Uterus (tissue), 4 donors: ENCODE data around the gene SMIM28. TPM values are rescaled to one million over a fixed set of nuclear protein-coding genes. Genes with fewer than 3 reads are reported as not detected.

ENCODE experiments used
- DNase-seq, 2 donors: peaks; one replicate each; pipeline ENCODE4 v3.0.0-alpha.2; 2019 to 2020
- H3K27ac ChIP-seq, 2 donors: fragments of 200-600 bp; sonication (generic); 1 replicate in 1 of 2; 2 replicates in 1 of 2; pipeline ENCODE4 v1.5.1; 2016 to 2018
- H3K27me3 ChIP-seq, 2 donors: fragments of 200-600 bp; sonication (generic); one replicate each; pipeline ENCODE4 v1.5.1; 2018 to 2019; ENCODE audit warnings: control low read depth in 1 of 2
- H3K36me3 ChIP-seq, 2 donors: fragments of 200-600 bp; sonication (generic); one replicate each; pipeline ENCODE4 v1.5.1; 2019; ENCODE audit warnings: control low read depth in 1 of 2
- H3K4me1 ChIP-seq, 2 donors: fragments of 200-600 bp; sonication (generic); one replicate each; pipeline ENCODE4 v1.5.1; 2018 to 2019; ENCODE audit warnings: control low read depth in 1 of 2
- H3K4me3 ChIP-seq, 2 donors: fragments of 200-600 bp; sonication (generic); 1 replicate in 1 of 2; 2 replicates in 1 of 2; pipeline ENCODE4 v1.5.1; 2018 to 2019; ENCODE audit warnings: mild to moderate bottlenecking in 1 of 2
- H3K9me3 ChIP-seq, 2 donors: fragments of 200-600 bp; sonication (generic); one replicate each; pipeline ENCODE4 v1.5.1; 2019; ENCODE audit warnings: control low read depth in 1 of 2
- POLR2A ChIP-seq, 2 donors: fragments of 450-650 bp; IDR thresholded peaks; one replicate each; pipeline ENCODE4 v1.6.1; 2016; ENCODE audit warnings: antibody characterized with exemption in 2 of 2, mild to moderate bottlenecking in 1 of 2, moderate library complexity in 1 of 2
- intact Hi-C: fragments of 100-400 bp; cut with DNase I; formaldehyde crosslinking; loops from one replicate; pipeline ENCODE4 v1.15.1; 2023; ENCODE audit warnings: low total_unique reads
- total RNA-seq, 4 donors: library from RNA; depleted of rRNA in 3 of 4; stranded (reverse); fragments of >200 nt in 3 of 4; gene quantifications; one replicate each; pipeline versions ENCODE4 v1.1.0 to v1.2.4, GENCODE V29; 2014 to 2023
- TF ChIP-seq, protein P1 (sequence below), 4 experiments: fragments of 200-600 bp in 2 of 4; fragments of 450-650 bp in 2 of 4; sonication (generic) in 2 of 4; IDR thresholded peaks; one replicate each; pipeline ENCODE4 v1.5.1; 2016 to 2019; ENCODE audit warnings: antibody characterized with exemption in 4 of 4, mild to moderate bottlenecking in 2 of 4, moderate library complexity in 1 of 4
- donor health status: DM: yes; HTN: yes; CAD: no.

Gene SMIM28
- total RNA-seq, 4 donors from 2014 or later, result not detected

DNA sequence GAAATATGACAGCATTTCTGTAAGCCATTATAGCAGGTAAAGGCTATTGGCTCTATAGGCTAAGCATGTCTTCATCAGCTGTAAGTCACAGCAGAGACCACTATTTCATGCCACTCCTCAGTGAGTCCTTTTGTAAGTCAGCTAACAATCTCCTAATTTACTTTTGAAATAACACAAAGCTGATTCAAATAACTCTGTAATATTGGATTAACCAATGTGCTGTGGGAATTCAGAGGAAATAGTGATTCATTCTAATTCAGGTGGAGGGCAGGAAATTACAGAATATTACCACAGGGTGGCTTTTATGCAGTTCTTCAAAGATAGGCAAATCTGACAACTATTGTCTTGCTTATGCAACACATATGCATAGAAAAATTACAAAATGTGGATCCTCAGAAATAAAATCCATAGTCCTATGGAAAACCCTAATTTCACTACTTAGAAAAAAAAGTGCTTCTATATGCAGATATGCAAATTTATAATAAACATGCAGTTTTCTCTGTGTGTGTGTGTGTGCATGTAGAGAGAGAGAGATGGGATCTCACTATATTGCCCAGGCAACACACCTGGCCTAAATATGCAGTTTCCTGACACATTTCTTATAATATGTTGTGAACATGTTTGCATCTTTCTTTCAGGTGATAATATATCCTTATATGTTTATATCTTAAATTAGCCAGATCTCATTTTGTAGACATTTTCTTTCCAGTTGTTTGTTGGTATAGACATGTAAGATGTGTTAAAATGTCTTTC lies 4.8 kb upstream of the SMIM28 start:
- Histone ChIP-seq H3K4me3 (no peak overlapping the region), H3K4me1 (no peaks in the 10 kb centered on the region), H3K27ac (no peak overlapping the region), H3K9me3 (no peaks in the 10 kb centered on the region), H3K27me3 (no peaks in the 10 kb centered on the region), H3K36me3 (no peaks in the 10 kb centered on the region)
- intact Hi-C loops, result no loop called here
- DNase-seq, result no peak
- no peak for TF ChIP-seq POLR2A (IDR thresholded peaks at IDR 0.05)
- TF ChIP-seq, protein P1, sequence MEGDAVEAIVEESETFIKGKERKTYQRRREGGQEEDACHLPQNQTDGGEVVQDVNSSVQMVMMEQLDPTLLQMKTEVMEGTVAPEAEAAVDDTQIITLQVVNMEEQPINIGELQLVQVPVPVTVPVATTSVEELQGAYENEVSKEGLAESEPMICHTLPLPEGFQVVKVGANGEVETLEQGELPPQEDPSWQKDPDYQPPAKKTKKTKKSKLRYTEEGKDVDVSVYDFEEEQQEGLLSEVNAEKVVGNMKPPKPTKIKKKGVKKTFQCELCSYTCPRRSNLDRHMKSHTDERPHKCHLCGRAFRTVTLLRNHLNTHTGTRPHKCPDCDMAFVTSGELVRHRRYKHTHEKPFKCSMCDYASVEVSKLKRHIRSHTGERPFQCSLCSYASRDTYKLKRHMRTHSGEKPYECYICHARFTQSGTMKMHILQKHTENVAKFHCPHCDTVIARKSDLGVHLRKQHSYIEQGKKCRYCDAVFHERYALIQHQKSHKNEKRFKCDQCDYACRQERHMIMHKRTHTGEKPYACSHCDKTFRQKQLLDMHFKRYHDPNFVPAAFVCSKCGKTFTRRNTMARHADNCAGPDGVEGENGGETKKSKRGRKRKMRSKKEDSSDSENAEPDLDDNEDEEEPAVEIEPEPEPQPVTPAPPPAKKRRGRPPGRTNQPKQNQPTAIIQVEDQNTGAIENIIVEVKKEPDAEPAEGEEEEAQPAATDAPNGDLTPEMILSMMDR (IDR thresholded peaks at IDR 0.05), result no peak

GRCh38 chr6:138374230-138374629 lies 3.5 kb upstream of the SMIM28 start:
- H3K36me3 ChIP-seq, result no peaks in the 10 kb centered on the region
- TF ChIP-seq, protein P1 (IDR thresholded peaks at IDR 0.05), result no peak
- TF ChIP-seq POLR2A (IDR thresholded peaks at IDR 0.05), result no peak
- no peaks in the 10 kb centered on the region for H3K4me1 ChIP-seq
- no peak overlapping the region for H3K4me3 ChIP-seq
- no peak overlapping the region for H3K27ac ChIP-seq
- no peak for DNase-seq
- intact Hi-C loops, result no loop called here
- no peaks in the 10 kb centered on the region for H3K9me3 ChIP-seq
- no peaks in the 10 kb centered on the region for H3K27me3 ChIP-seq

DNA sequence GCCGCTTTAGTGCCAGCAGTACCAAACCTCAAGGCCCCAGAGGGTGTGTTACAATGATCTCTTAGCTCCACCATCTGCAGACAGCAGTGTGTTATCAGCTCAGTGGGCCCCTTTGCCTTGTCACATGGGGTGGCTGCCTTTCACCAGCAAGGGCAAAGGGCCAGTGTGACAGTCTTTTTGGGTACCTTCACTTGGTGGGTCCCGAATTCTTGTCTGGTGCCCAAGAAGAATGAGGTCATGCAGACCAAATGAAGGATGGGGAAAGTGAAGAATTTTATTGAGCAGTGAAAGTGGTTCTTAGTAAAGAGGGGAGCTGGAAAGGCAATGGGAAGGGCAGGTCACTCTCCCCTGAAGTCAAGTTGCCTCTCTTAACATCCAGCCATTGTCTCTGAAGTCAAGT lies 2.9 kb upstream of the SMIM28 start:
- no peaks in the 10 kb centered on the region for H3K9me3 ChIP-seq
- no peak overlapping the region for H3K4me3 ChIP-seq
- intact Hi-C loops, result no loop called here
- no peak for TF ChIP-seq POLR2A (IDR thresholded peaks at IDR 0.05)
- TF ChIP-seq, protein P1 (IDR thresholded peaks at IDR 0.05), result no peak
- no peaks in the 10 kb centered on the region for H3K27me3 ChIP-seq
- no peaks in the 10 kb centered on the region for H3K4me1 ChIP-seq
- no peak overlapping the region for H3K27ac ChIP-seq
- no peak for DNase-seq
- H3K36me3 ChIP-seq, result no peaks in the 10 kb centered on the region

GRCh38 chr6:138377042-138377441 lies 663 bp upstream of the SMIM28 start:
- intact Hi-C loops, result no loop called here
- no peaks in the 10 kb centered on the region for H3K4me1 ChIP-seq
- no peaks in the 10 kb centered on the region for H3K9me3 ChIP-seq
- DNase-seq, result no peak
- H3K27me3 ChIP-seq, result no peaks in the 10 kb centered on the region
- TF ChIP-seq, protein P1 (IDR thresholded peaks at IDR 0.05), result no peak
- no peak for TF ChIP-seq POLR2A (IDR thresholded peaks at IDR 0.05)
- H3K4me3 ChIP-seq, result no peak overlapping the region
- no peaks in the 10 kb centered on the region for H3K36me3 ChIP-seq
- H3K27ac ChIP-seq, result no peak overlapping the region

GRCh38 chr6:138378463-138378862 lies 758 bp downstream of the SMIM28 start:
- intact Hi-C loops, result no loop called here
- H3K27ac ChIP-seq, result no peak overlapping the region
- no peaks in the 10 kb centered on the region for H3K4me1 ChIP-seq
- no peak for TF ChIP-seq POLR2A (IDR thresholded peaks at IDR 0.05)
- TF ChIP-seq, protein P1 (IDR thresholded peaks at IDR 0.05), result no peak
- no peaks in the 10 kb centered on the region for H3K27me3 ChIP-seq
- no peaks in the 10 kb centered on the region for H3K36me3 ChIP-seq
- H3K4me3 ChIP-seq, result no peak overlapping the region
- no peak for DNase-seq
- no peaks in the 10 kb centered on the region for H3K9me3 ChIP-seq
